GM23338 (cell line): Measurements from ENCODE around the gene DACT1. TPM values are rescaled to one million over a fixed set of nuclear protein-coding genes. Genes with fewer than 3 reads are reported as not detected.

Source experiments
- ATAC-seq: fragments of 200-7000 bp; cut with Tn5 transposase; 3 replicates; pipeline ENCODE4 v1.9.1; 2020
- DNase-seq: peaks from one replicate; pipeline ENCODE4 v3.0.0-alpha.2; 2015; ENCODE audit warnings: low spot score
- H2AFZ ChIP-seq: fragments of 200-600 bp; sonication (generic); 2 replicates; pipeline ENCODE4 v1.8.0; 2016; ENCODE audit warnings: antibody characterized with exemption, mild to moderate bottlenecking, moderate library complexity
- H3F3A ChIP-seq: fragments of 200-600 bp; sonication (generic); replicated peaks from 2 replicates; pipeline ENCODE4 v1.8.0; 2017; ENCODE audit warnings: antibody characterized with exemption, mixed run types, low read depth
- H3K27ac ChIP-seq: fragments of 200-600 bp; sonication (generic); 2 replicates; pipeline ENCODE4 v1.6.1; 2016; ENCODE audit warnings: low read depth
- H3K27me3 ChIP-seq: fragments of 200-600 bp; sonication (generic); 2 replicates; pipeline ENCODE4 v1.8.0; 2016; ENCODE audit warnings: mild to moderate bottlenecking, mixed run types, moderate library complexity; ENCODE audit not compliant: insufficient read depth
- H3K36me3 ChIP-seq: fragments of 200-600 bp; sonication (generic); 2 replicates; pipeline ENCODE4 v1.8.0; 2016; ENCODE audit warnings: mild to moderate bottlenecking; ENCODE audit not compliant: insufficient read depth
- H3K4me1 ChIP-seq: fragments of 200-600 bp; sonication (generic); 2 replicates; pipeline ENCODE4 v1.8.0; 2016; ENCODE audit warnings: mild to moderate bottlenecking, moderate library complexity; ENCODE audit not compliant: insufficient read depth
- H3K4me2 ChIP-seq: fragments of 200-600 bp; sonication (generic); 2 replicates; pipeline ENCODE4 v1.7.1; 2017; ENCODE audit warnings: mixed run types
- H3K4me3 ChIP-seq: fragments of 200-600 bp; sonication (generic); 2 replicates; pipeline ENCODE4 v1.6.1; 2016; ENCODE audit warnings: mixed run types
- H3K79me2 ChIP-seq: fragments of 200-600 bp; sonication (generic); replicated peaks from 2 replicates; pipeline ENCODE4 v1.8.0; 2017; ENCODE audit warnings: mild to moderate bottlenecking; ENCODE audit not compliant: insufficient read depth
- H3K9me2 ChIP-seq: fragments of 200-600 bp; sonication (generic); 2 replicates; pipeline ENCODE4 v1.8.0; 2017; ENCODE audit not compliant: insufficient read depth
- H4K20me1 ChIP-seq: fragments of 200-600 bp; sonication (generic); replicated peaks from 2 replicates; pipeline ENCODE4 v1.8.0; 2017; ENCODE audit warnings: mild to moderate bottlenecking; ENCODE audit not compliant: insufficient read depth
- H3K27ac Mint-ChIP-seq: 2 replicates; pipeline ENCODE4 v1.8.0; 2020; ENCODE audit warnings: inconsistent platforms, mild to moderate bottlenecking, moderate library complexity, mixed read lengths
- H3K27me3 Mint-ChIP-seq: 3 replicates; pipeline ENCODE4 v1.8.0; 2022; ENCODE audit warnings: low read depth, mild to moderate bottlenecking, moderate library complexity, mixed read lengths, inconsistent platforms; ENCODE audit not compliant: insufficient read depth, poor library complexity
- H3K36me3 Mint-ChIP-seq: 3 replicates; pipeline ENCODE4 v1.8.0; 2021; ENCODE audit warnings: low read depth, mild to moderate bottlenecking, inconsistent platforms, moderate library complexity, mixed read lengths
- H3K4me1 Mint-ChIP-seq: 3 replicates; pipeline ENCODE4 v1.8.0; 2020; ENCODE audit warnings: mild to moderate bottlenecking, inconsistent platforms, mixed read lengths
- H3K4me3 Mint-ChIP-seq: 3 replicates; pipeline ENCODE4 v1.8.0; 2021; ENCODE audit warnings: moderate library complexity, mild to moderate bottlenecking, inconsistent platforms, mixed read lengths
- H3K9me3 Mint-ChIP-seq: 3 replicates; pipeline ENCODE4 v1.8.0; 2020; ENCODE audit warnings: moderate library complexity, mild to moderate bottlenecking, inconsistent platforms, mixed read lengths
- EZH2 ChIP-seq: fragments of 200-600 bp; sonication (generic); IDR thresholded peaks from one replicate; pipeline ENCODE4 v1.8.0; 2017; ENCODE audit warnings: antibody characterized with exemption, mild to moderate bottlenecking, low read depth; ENCODE audit not compliant: unreplicated experiment
- EZH2phosphoT487 ChIP-seq: fragments of 200-600 bp; sonication (generic); IDR thresholded peaks from one replicate; pipeline ENCODE4 v1.8.1; 2018; ENCODE audit warnings: antibody characterized with exemption; ENCODE audit not compliant: unreplicated experiment
- NANOG ChIP-seq: IDR thresholded peaks from 2 replicates; pipeline ENCODE4 v1.6.1; 2016; ENCODE audit warnings: antibody characterized with exemption, borderline replicate concordance
- POLR2AphosphoS5 ChIP-seq: IDR thresholded peaks from 2 replicates; pipeline ENCODE4 v1.6.1; 2016; ENCODE audit warnings: antibody characterized with exemption, low read depth
- STAT1 ChIP-seq: IDR thresholded peaks from one replicate; pipeline ENCODE4 v1.6.1; 2016; ENCODE audit warnings: antibody characterized with exemption; ENCODE audit not compliant: unreplicated experiment
- ZNF331 ChIP-seq: fragments of 250-450 bp; sonication (Bioruptor Pico); IDR thresholded peaks from 2 replicates; pipeline ENCODE4 v1.5.0; 2020; ENCODE audit warnings: low read depth, mild to moderate bottlenecking, moderate library complexity
- polyA plus RNA-seq: library from polyadenylated mRNA; unstranded; fragments of >200 nt; fragmentation: Nextera tagmentation; extraction: Ambion mirVana; gene quantifications from 2 replicates; pipeline ENCODE4 v1.2.1, GENCODE V29; 2016
- total RNA-seq: library from RNA; depleted of rRNA; stranded (reverse); fragments of >200 nt; shearing (Covaris generic); gene quantifications from 2 replicates; pipeline ENCODE4 v1.2.3, GENCODE V29; 2014
- TF ChIP-seq, protein P1 (sequence below): IDR thresholded peaks from one replicate; pipeline ENCODE4 v1.6.1; 2018; ENCODE audit warnings: antibody characterized with exemption; ENCODE audit not compliant: unreplicated experiment
- TF ChIP-seq, protein P2 (sequence below): IDR thresholded peaks from 2 replicates; pipeline ENCODE4 v1.6.1; 2016; ENCODE audit warnings: antibody characterized with exemption
- TF ChIP-seq, protein P3 (sequence below), 2 experiments: fragments of 200-600 bp in 1 of 2; sonication (generic) in 1 of 2; conservative IDR thresholded peaks; 2 replicates each; pipeline versions ENCODE4 v1.5.1 to v1.6.1; 2016 to 2017; ENCODE audit warnings: antibody characterized with exemption in 2 of 2, low read depth in 2 of 2, mild to moderate bottlenecking in 2 of 2, moderate library complexity in 1 of 2

Gene DACT1
- total and polyA plus RNA-seq, 2 experiments from 2014 or later = 5.7 to 26.6 TPM

DNA sequence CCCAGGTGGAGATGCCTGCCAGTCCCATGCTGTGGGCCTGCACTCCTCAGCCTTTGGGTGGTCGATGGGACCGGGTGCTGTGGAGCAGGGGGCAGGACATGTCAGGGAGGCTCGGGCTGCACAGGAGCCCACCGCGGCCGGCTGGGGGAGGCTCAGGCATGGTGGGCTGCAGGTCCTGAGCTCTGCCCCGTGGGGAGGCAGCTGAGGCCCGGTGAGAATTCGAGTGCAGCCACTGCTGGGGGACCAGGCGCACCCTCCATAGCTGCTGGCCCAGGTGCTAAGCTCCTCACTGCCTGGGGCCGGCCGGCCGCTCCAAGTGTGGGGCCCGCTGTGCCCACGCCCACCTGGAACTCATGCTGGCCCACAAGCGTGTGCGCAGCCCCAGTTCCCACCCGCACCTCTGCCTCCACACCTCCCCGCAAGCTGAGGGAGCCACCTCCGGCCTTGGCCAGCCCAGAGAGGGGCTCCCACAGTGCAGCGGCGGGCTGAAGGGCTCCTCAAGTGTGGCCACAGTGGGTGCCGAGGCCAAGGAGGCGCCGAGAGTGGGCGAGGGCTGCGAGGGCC, 49.6 kb downstream of the DACT1 start:
- Histone ChIP-seq H3K79me2 (no peaks in the 10 kb centered on the region), H4K20me1 (no peaks in the 10 kb centered on the region), H3K27me3 (no peaks in the 10 kb centered on the region), H3K4me3 (no peak overlapping the region), H3K27ac (no peak overlapping the region), H3K4me1 (no peaks in the 10 kb centered on the region), H2AFZ (no peak overlapping the region), H3K9me2 (no peaks in the 10 kb centered on the region; the same call in 1 of the 2 replicates), H3K4me2 (no peak overlapping the region), H3K36me3 (no peaks in the 10 kb centered on the region; the same call in none of the 2 replicates), H3F3A (no peaks in the 10 kb centered on the region)
- no peak for TF ChIP-seq EZH2
- no peak for TF ChIP-seq NANOG
- TF ChIP-seq EZH2phosphoT487 = no peak
- no peak for TF ChIP-seq POLR2AphosphoS5
- TF ChIP-seq STAT1 = no peak
- TF ChIP-seq, protein P1, sequence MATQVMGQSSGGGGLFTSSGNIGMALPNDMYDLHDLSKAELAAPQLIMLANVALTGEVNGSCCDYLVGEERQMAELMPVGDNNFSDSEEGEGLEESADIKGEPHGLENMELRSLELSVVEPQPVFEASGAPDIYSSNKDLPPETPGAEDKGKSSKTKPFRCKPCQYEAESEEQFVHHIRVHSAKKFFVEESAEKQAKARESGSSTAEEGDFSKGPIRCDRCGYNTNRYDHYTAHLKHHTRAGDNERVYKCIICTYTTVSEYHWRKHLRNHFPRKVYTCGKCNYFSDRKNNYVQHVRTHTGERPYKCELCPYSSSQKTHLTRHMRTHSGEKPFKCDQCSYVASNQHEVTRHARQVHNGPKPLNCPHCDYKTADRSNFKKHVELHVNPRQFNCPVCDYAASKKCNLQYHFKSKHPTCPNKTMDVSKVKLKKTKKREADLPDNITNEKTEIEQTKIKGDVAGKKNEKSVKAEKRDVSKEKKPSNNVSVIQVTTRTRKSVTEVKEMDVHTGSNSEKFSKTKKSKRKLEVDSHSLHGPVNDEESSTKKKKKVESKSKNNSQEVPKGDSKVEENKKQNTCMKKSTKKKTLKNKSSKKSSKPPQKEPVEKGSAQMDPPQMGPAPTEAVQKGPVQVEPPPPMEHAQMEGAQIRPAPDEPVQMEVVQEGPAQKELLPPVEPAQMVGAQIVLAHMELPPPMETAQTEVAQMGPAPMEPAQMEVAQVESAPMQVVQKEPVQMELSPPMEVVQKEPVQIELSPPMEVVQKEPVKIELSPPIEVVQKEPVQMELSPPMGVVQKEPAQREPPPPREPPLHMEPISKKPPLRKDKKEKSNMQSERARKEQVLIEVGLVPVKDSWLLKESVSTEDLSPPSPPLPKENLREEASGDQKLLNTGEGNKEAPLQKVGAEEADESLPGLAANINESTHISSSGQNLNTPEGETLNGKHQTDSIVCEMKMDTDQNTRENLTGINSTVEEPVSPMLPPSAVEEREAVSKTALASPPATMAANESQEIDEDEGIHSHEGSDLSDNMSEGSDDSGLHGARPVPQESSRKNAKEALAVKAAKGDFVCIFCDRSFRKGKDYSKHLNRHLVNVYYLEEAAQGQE = no peak
- TF ChIP-seq, protein P2, sequence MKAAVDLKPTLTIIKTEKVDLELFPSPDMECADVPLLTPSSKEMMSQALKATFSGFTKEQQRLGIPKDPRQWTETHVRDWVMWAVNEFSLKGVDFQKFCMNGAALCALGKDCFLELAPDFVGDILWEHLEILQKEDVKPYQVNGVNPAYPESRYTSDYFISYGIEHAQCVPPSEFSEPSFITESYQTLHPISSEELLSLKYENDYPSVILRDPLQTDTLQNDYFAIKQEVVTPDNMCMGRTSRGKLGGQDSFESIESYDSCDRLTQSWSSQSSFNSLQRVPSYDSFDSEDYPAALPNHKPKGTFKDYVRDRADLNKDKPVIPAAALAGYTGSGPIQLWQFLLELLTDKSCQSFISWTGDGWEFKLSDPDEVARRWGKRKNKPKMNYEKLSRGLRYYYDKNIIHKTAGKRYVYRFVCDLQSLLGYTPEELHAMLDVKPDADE = no peak
- no peak for TF ChIP-seq ZNF331 (CRISPR knock-in tag)
- TF ChIP-seq, protein P3, sequence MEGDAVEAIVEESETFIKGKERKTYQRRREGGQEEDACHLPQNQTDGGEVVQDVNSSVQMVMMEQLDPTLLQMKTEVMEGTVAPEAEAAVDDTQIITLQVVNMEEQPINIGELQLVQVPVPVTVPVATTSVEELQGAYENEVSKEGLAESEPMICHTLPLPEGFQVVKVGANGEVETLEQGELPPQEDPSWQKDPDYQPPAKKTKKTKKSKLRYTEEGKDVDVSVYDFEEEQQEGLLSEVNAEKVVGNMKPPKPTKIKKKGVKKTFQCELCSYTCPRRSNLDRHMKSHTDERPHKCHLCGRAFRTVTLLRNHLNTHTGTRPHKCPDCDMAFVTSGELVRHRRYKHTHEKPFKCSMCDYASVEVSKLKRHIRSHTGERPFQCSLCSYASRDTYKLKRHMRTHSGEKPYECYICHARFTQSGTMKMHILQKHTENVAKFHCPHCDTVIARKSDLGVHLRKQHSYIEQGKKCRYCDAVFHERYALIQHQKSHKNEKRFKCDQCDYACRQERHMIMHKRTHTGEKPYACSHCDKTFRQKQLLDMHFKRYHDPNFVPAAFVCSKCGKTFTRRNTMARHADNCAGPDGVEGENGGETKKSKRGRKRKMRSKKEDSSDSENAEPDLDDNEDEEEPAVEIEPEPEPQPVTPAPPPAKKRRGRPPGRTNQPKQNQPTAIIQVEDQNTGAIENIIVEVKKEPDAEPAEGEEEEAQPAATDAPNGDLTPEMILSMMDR (conservative IDR thresholded peaks at IDR 0.05; ENCODE audit: low read depth in 2 of 2) = no peak
- Mint-ChIP-seq H3K4me3 (no peak overlapping the region), H3K9me3 (peaks cover 23% of the 10 kb centered on the region), H3K4me1 (no peaks in the 10 kb centered on the region), H3K27me3 (peaks cover 2% of the 10 kb centered on the region), H3K27ac (no peak overlapping the region), H3K36me3 (peaks cover 18% of the 10 kb centered on the region)
- no peak for ATAC-seq
- no peak for DNase-seq
